DND-41 (cell line): ENCODE data around the gene GALNT18.

Experiments
- EZH2 ChIP-seq: IDR thresholded peaks from 3 replicates; pipeline ENCODE4 v1.6.1; 2012; ENCODE audit warnings: borderline replicate concordance, low read depth, mild to moderate bottlenecking, moderate library complexity, low read length, inconsistent platforms; ENCODE audit not compliant: severe bottlenecking
- TF ChIP-seq, protein P1 (sequence below): IDR thresholded peaks from 2 replicates; pipeline ENCODE4 v1.5.1; 2012; ENCODE audit warnings: borderline replicate concordance, low read length, moderate library complexity, mild to moderate bottlenecking; ENCODE audit not compliant: poor library complexity, severe bottlenecking; ENCODE audit errors: extremely low read depth

DNA sequence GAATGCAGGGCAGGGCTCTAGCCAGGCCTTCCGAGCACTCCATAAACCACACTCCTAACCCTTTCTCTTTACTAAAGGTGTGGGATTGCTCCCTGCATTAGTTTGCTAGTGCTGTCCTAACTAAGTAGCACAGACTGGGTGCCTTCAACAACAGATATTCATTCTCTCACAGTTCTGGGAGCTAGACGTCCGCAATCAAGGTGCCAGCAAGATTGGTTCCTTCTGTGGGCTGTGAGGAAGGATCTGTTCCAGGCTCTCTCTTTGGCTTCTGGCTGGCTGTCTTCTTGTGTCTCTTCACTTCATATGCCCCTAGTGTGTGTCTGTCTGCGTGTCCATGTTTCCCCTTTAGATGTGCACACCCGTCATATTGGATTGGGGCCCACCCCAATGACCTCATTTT is 59.8 kb downstream of the GALNT18 start:
- TF ChIP-seq, protein P1, sequence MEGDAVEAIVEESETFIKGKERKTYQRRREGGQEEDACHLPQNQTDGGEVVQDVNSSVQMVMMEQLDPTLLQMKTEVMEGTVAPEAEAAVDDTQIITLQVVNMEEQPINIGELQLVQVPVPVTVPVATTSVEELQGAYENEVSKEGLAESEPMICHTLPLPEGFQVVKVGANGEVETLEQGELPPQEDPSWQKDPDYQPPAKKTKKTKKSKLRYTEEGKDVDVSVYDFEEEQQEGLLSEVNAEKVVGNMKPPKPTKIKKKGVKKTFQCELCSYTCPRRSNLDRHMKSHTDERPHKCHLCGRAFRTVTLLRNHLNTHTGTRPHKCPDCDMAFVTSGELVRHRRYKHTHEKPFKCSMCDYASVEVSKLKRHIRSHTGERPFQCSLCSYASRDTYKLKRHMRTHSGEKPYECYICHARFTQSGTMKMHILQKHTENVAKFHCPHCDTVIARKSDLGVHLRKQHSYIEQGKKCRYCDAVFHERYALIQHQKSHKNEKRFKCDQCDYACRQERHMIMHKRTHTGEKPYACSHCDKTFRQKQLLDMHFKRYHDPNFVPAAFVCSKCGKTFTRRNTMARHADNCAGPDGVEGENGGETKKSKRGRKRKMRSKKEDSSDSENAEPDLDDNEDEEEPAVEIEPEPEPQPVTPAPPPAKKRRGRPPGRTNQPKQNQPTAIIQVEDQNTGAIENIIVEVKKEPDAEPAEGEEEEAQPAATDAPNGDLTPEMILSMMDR = no peak
- TF ChIP-seq EZH2 = no peak
